ENCODE data around the gene IL1A. TPM values are rescaled to one million over a fixed set of nuclear protein-coding genes. Genes with fewer than 3 reads are reported as not detected.

The IL1A gene
- total RNA-seq, 1 donor from 2014 or later, result 1.9 TPM

GRCh38 chr2:112730216-112730615 lies 54.1 kb downstream of the IL1A start:
- DNase-seq, result no peak
- no peaks in the 10 kb centered on the region for H3K36me3 ChIP-seq
- no peak for TF ChIP-seq CTCF (IDR thresholded peaks at IDR 0.05)
- no peaks in the 10 kb centered on the region for H3K9me3 ChIP-seq
- no peak overlapping the region for H3K4me3 ChIP-seq
- intact Hi-C loops (cut with DNase I), result no loop called here
- peak; percentile 27 for ATAC-seq
- H3K27ac ChIP-seq, result no peak overlapping the region
- peaks cover 3% of the 10 kb centered on the region for H3K4me1 ChIP-seq
- no peaks in the 10 kb centered on the region for H3K27me3 ChIP-seq

GRCh38 chr2:112728378-112729175 lies 55.7 kb downstream of the IL1A start:
- peaks cover 3% of the 10 kb centered on the region for H3K4me1 ChIP-seq
- no peaks in the 10 kb centered on the region for H3K36me3 ChIP-seq
- DNase-seq (no peak), ATAC-seq (no peak)
- no peak overlapping the region for H3K4me3 ChIP-seq
- intact Hi-C loops (cut with DNase I), result loop anchor here (5.0 kb wide), 1 partner anchor 126 kb away; no protein-coding TSS in a partner anchor
- H3K9me3 ChIP-seq, result no peaks in the 10 kb centered on the region
- TF ChIP-seq CTCF (IDR thresholded peaks at IDR 0.05), result no peak
- no peaks in the 10 kb centered on the region for H3K27me3 ChIP-seq
- no peak overlapping the region for H3K27ac ChIP-seq

- Histone ChIP-seq H3K36me3 (no peaks in the 10 kb centered on the region), H3K4me3 (no peak overlapping the region), H3K4me1 (peaks cover 3% of the 10 kb centered on the region), H3K27me3 (no peaks in the 10 kb centered on the region), H3K27ac (no peak overlapping the region), H3K9me3 (no peaks in the 10 kb centered on the region)
- ATAC-seq (no peak), DNase-seq (no peak)
- no peak for TF ChIP-seq CTCF (IDR thresholded peaks at IDR 0.05)
- intact Hi-C loops (cut with DNase I), result loop anchor here (5.0 kb wide), 1 partner anchor 126 kb away; no protein-coding TSS in a partner anchor
Observed at GRCh38 chr2:112728029-112728362, 56.3 kb downstream of the IL1A start.

GRCh38 chr2:112727276-112728028 lies 56.8 kb downstream of the IL1A start:
- ATAC-seq, result no peak

More at GRCh38 chr2:112727276-112728028, 56.8 kb downstream of the IL1A start:
- no peak for DNase-seq
- no peak for TF ChIP-seq CTCF (IDR thresholded peaks at IDR 0.05)
- Histone ChIP-seq H3K36me3 (no peaks in the 10 kb centered on the region), H3K27me3 (no peaks in the 10 kb centered on the region), H3K9me3 (no peaks in the 10 kb centered on the region), H3K4me3 (no peak overlapping the region), H3K27ac (no peak overlapping the region), H3K4me1 (peaks cover 3% of the 10 kb centered on the region)
- intact Hi-C loops (cut with DNase I), result loop anchor here (5.0 kb wide), 1 partner anchor 125 kb away; no protein-coding TSS in a partner anchor
